OCI-M2 (cell line): ENCODE results near the gene KLRG1.

ENCODE experiments used
- DNase-seq: peaks from one replicate; lab custom pipeline; 2025; ENCODE audit not compliant: unreplicated experiment; lab: John Stamatoyannopoulos, UW

Gene KLRG1

GRCh38 chr12:9040484-9041186 lies 51.3 kb downstream of the KLRG1 start:
- no peak for DNase-seq

GRCh38 chr12:9041321-9041720 lies 52.0 kb downstream of the KLRG1 start:
- no peak for DNase-seq

- DNase-seq: no peak
Observed at GRCh38 chr12:9043766-9044165, 54.4 kb downstream of the KLRG1 start.

GRCh38 chr12:9047105-9047504 lies 57.8 kb downstream of the KLRG1 start:
- DNase-seq: no peak

GRCh38 chr12:9048930-9049329 lies 59.6 kb downstream of the KLRG1 start:
- DNase-seq: no peak

- DNase-seq: no peak
Observed at GRCh38 chr12:9049520-9050133, 60.3 kb downstream of the KLRG1 start.

GRCh38 chr12:9050521-9051157 lies 61.3 kb downstream of the KLRG1 start:
- no peak for DNase-seq

- DNase-seq: no peak
Observed at GRCh38 chr12:9051158-9051550, 61.8 kb downstream of the KLRG1 start.

GRCh38 chr12:9052610-9053009 lies 63.3 kb downstream of the KLRG1 start:
- no peak for DNase-seq
